HepG2 (cell line): ENCODE results near the gene TSKU. TPM values are rescaled to one million over a fixed set of nuclear protein-coding genes. Genes with fewer than 3 reads are reported as not detected.

Source experiments
- BHLHE40 ChIP-seq: IDR thresholded peaks from 2 replicates; pipeline ENCODE4 v1.6.1; 2011; ENCODE audit warnings: low read length, improper control_type of control experiment
- CSRNP1 ChIP-seq: sonication (generic); formaldehyde crosslinking; IDR thresholded peaks from 2 replicates; pipeline ENCODE4 v1.8.1; 2023; ENCODE audit warnings: mild to moderate bottlenecking, missing genetic modification reagents
- EHMT2 ChIP-seq: fragments of 200-600 bp; sonication (generic); IDR thresholded peaks from 2 replicates; pipeline ENCODE4 v1.7.0; 2017; ENCODE audit warnings: antibody characterized with exemption, low read depth, low read length, borderline replicate concordance
- HHEX ChIP-seq: IDR thresholded peaks from 2 replicates; pipeline ENCODE4 v1.6.1; 2016; ENCODE audit warnings: control low read depth
- MAFG ChIP-seq: sonication (generic); formaldehyde crosslinking; IDR thresholded peaks from 2 replicates; pipeline ENCODE4 v1.5.1; 2020; ENCODE audit warnings: mild to moderate bottlenecking, missing genetic modification reagents
- MATR3 ChIP-seq: sonication (generic); formaldehyde crosslinking; IDR thresholded peaks from 2 replicates; pipeline ENCODE4 v1.4.0; 2020; ENCODE audit warnings: missing genetic modification reagents
- NFYB ChIP-seq: sonication (generic); formaldehyde crosslinking; IDR thresholded peaks from 2 replicates; pipeline ENCODE4 v1.4.0; 2020; ENCODE audit warnings: missing genetic modification reagents
- NR2F6 ChIP-seq, 2 experiments: IDR thresholded peaks; 2 replicates each; pipeline ENCODE4 v1.6.1; 2016; ENCODE audit warnings: antibody characterized with exemption in 1 of 2, mild to moderate bottlenecking in 1 of 2
- SKI ChIP-seq: fragments of 450-650 bp; IDR thresholded peaks from one replicate; pipeline ENCODE4 v1.6.1; 2018; ENCODE audit warnings: mild to moderate bottlenecking; ENCODE audit not compliant: partially characterized antibody
- SOX13 ChIP-seq, 3 experiments: fragments of 450-650 bp in 1 of 3; sonication (generic) in 1 of 3; formaldehyde crosslinking in 1 of 3; IDR thresholded peaks in 2 of 3; conservative IDR thresholded peaks in 1 of 3; 2 replicates each; pipeline versions ENCODE4 v1.5.0 to v1.6.1; 2016 to 2020; ENCODE audit warnings: antibody characterized with exemption in 1 of 3, mild to moderate bottlenecking in 1 of 3, missing compliant biosample characterization in 1 of 3, missing genetic modification reagents in 1 of 3, moderate library complexity in 1 of 3
- SP2 ChIP-seq: sonication (generic); formaldehyde crosslinking; IDR thresholded peaks from 2 replicates; pipeline ENCODE4 v1.5.1; 2020; ENCODE audit warnings: mild to moderate bottlenecking, missing genetic modification reagents
- TBX3 ChIP-seq: fragments of 450-650 bp; IDR thresholded peaks from 2 replicates; pipeline ENCODE4 v1.6.1; 2017; ENCODE audit warnings: antibody characterized with exemption, mild to moderate bottlenecking, inconsistent platforms, borderline replicate concordance
- ZNF230 ChIP-seq: sonication (generic); formaldehyde crosslinking; IDR thresholded peaks from 2 replicates; pipeline ENCODE4 v1.4.0; 2020; ENCODE audit warnings: mild to moderate bottlenecking, missing genetic modification reagents
- ZNF234 ChIP-seq: sonication (generic); formaldehyde crosslinking; conservative IDR thresholded peaks from 2 replicates; pipeline ENCODE4 v1.5.1; 2020; ENCODE audit warnings: mild to moderate bottlenecking, missing genetic modification reagents
- ZNF253 ChIP-seq: sonication (generic); formaldehyde crosslinking; IDR thresholded peaks from 2 replicates; pipeline ENCODE4 v1.8.0; 2022; ENCODE audit warnings: mild to moderate bottlenecking, missing genetic modification reagents, borderline replicate concordance
- ZNF382 ChIP-seq: sonication (generic); formaldehyde crosslinking; IDR thresholded peaks from 2 replicates; pipeline ENCODE4 v1.5.0; 2020; ENCODE audit warnings: missing genetic modification reagents, mild to moderate bottlenecking, borderline replicate concordance
- ZNF547 ChIP-seq: sonication (generic); formaldehyde crosslinking; IDR thresholded peaks from 2 replicates; pipeline ENCODE4 v1.5.1; 2020; ENCODE audit warnings: mild to moderate bottlenecking, missing genetic modification reagents
- ZNF589 ChIP-seq: sonication (generic); formaldehyde crosslinking; conservative IDR thresholded peaks from 2 replicates; pipeline ENCODE4 v1.8.0; 2022; ENCODE audit warnings: mild to moderate bottlenecking, moderate library complexity, missing genetic modification reagents
- ZNF607 ChIP-seq: sonication (generic); formaldehyde crosslinking; IDR thresholded peaks from 2 replicates; pipeline ENCODE4 v1.5.1; 2020; ENCODE audit warnings: missing genetic modification reagents, mild to moderate bottlenecking, borderline replicate concordance
- ZNF644 ChIP-seq: IDR thresholded peaks from 2 replicates; pipeline ENCODE4 v1.6.1; 2016; ENCODE audit warnings: low read depth
- ZZZ3 ChIP-seq: sonication (generic); formaldehyde crosslinking; IDR thresholded peaks from 2 replicates; pipeline ENCODE4 v1.4.0; 2020; ENCODE audit warnings: missing genetic modification reagents, mild to moderate bottlenecking, borderline replicate concordance
- polyA plus RNA-seq, 8 experiments: library from polyadenylated mRNA; depleted of rRNA in 3 of 8; stranded (reverse) in 7 of 8; unstranded in 1 of 8; fragments of >200 nt; fragmentation: Illumina TruSeq in 4 of 8; extraction: Trizol in 4 of 8; gene quantifications; 2 replicates each; pipeline versions ENCODE4 v1.2.1 to v1.2.3, GENCODE V29; 2011 to 2016; ENCODE audit warnings: low read depth in 4 of 8, missing spikeins in 1 of 8, mixed read lengths in 1 of 8; ENCODE audit not compliant: insufficient read depth in 1 of 8
- total RNA-seq, 5 experiments: library from RNA; depleted of rRNA; stranded (reverse); fragments of >200 nt; fragmentation: Illumina TruSeq; extraction: Trizol; gene quantifications; 2 replicates each; pipeline ENCODE4 v1.2.3, GENCODE V29; 2016; ENCODE audit warnings: low read depth in 1 of 5
- TF ChIP-seq, protein P1 (sequence below): sonication (generic); formaldehyde crosslinking; IDR thresholded peaks from 2 replicates; pipeline ENCODE4 v1.4.0; 2020; ENCODE audit warnings: missing genetic modification reagents, borderline replicate concordance
- TF ChIP-seq, protein P2 (sequence below): sonication (generic); formaldehyde crosslinking; IDR thresholded peaks from 2 replicates; pipeline ENCODE4 v1.5.1; 2020; ENCODE audit warnings: missing genetic modification reagents, mild to moderate bottlenecking, borderline replicate concordance

Gene TSKU
- total and polyA plus RNA-seq, 2 of the 13 experiments (the other 11 are each of a cell fraction or from before 2014, with no cell fraction given) = 20.3 to 21.4 TPM

GRCh38 chr11:76801736-76802135, 18.6 kb downstream of the TSKU start (continued):
- TF ChIP-seq ZZZ3 (no peak), SP2 (CRISPR knock-in tag) (no peak), ZNF230 (CRISPR knock-in tag) (no peak), NFYB (no peak), NR2F6 (IDR thresholded peaks at IDR 0.05) (no peak; the same call in 1 of the 2 replicates), NR2F6 (CRISPR knock-in tag; IDR thresholded peaks at IDR 0.05) (no peak), ZNF234 (CRISPR knock-in tag) (no peak), ZNF547 (CRISPR knock-in tag) (no peak), CSRNP1 (CRISPR knock-in tag) (no peak), ZNF253 (CRISPR knock-in tag) (no peak), ZNF607 (CRISPR knock-in tag) (no peak), ZNF589 (CRISPR knock-in tag) (no peak), SOX13 (IDR thresholded peaks at IDR 0.05) (no peak), SOX13 (CRISPR knock-in tag; conservative IDR thresholded peaks at IDR 0.05 in 1 of 2, IDR thresholded peaks at IDR 0.05 in 1 of 2) (peak in 1 of 2 experiments; percentile 52; a peak in 1 of 4 replicates), TBX3 (peak; percentile 27; the same call in 1 of the 2 replicates), MATR3 (no peak), ZNF644 (CRISPR knock-in tag) (no peak), ZNF382 (CRISPR knock-in tag) (no peak), BHLHE40 (no peak), EHMT2 (no peak), HHEX (CRISPR knock-in tag) (0 out of 2 replicates have a peak, but pooled peaks have one; percentile 35), SKI (no peak), MAFG (CRISPR knock-in tag) (no peak)
- TF ChIP-seq, protein P1, sequence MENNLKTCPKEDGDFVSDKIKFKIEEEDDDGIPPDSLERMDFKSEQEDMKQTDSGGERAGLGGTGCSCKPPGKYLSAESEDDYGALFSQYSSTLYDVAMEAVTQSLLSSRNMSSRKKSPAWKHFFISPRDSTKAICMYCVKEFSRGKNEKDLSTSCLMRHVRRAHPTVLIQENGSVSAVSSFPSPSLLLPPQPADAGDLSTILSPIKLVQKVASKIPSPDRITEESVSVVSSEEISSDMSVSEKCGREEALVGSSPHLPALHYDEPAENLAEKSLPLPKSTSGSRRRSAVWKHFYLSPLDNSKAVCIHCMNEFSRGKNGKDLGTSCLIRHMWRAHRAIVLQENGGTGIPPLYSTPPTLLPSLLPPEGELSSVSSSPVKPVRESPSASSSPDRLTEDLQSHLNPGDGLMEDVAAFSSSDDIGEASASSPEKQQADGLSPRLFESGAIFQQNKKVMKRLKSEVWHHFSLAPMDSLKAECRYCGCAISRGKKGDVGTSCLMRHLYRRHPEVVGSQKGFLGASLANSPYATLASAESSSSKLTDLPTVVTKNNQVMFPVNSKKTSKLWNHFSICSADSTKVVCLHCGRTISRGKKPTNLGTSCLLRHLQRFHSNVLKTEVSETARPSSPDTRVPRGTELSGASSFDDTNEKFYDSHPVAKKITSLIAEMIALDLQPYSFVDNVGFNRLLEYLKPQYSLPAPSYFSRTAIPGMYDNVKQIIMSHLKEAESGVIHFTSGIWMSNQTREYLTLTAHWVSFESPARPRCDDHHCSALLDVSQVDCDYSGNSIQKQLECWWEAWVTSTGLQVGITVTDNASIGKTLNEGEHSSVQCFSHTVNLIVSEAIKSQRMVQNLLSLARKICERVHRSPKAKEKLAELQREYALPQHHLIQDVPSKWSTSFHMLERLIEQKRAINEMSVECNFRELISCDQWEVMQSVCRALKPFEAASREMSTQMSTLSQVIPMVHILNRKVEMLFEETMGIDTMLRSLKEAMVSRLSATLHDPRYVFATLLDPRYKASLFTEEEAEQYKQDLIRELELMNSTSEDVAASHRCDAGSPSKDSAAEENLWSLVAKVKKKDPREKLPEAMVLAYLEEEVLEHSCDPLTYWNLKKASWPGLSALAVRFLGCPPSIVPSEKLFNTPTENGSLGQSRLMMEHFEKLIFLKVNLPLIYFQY = no peak
- TF ChIP-seq, protein P2, sequence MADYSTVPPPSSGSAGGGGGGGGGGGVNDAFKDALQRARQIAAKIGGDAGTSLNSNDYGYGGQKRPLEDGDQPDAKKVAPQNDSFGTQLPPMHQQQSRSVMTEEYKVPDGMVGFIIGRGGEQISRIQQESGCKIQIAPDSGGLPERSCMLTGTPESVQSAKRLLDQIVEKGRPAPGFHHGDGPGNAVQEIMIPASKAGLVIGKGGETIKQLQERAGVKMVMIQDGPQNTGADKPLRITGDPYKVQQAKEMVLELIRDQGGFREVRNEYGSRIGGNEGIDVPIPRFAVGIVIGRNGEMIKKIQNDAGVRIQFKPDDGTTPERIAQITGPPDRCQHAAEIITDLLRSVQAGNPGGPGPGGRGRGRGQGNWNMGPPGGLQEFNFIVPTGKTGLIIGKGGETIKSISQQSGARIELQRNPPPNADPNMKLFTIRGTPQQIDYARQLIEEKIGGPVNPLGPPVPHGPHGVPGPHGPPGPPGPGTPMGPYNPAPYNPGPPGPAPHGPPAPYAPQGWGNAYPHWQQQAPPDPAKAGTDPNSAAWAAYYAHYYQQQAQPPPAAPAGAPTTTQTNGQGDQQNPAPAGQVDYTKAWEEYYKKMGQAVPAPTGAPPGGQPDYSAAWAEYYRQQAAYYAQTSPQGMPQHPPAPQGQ (CRISPR knock-in tag) = no peak
